HEK293 (cell line): Measurements from ENCODE around the gene CDCP1.

Experiments used
- CTCF ChIA-PET: fragments of 350-600 bp; formaldehyde crosslinking; extraction: SDS; loops from one replicate; lab custom pipeline; 2021; ENCODE audit warnings: antibody characterized with exemption; lab: Yijun Ruan, JAX
- POLR2A ChIA-PET: fragments of 300-600 bp; formaldehyde crosslinking; extraction: SDS; loops from one replicate; lab custom pipeline; 2020; ENCODE audit warnings: antibody characterized with exemption, inconsistent platforms; lab: Yijun Ruan, JAX
- H3K27ac ChIP-seq: fragments of 200-500 bp; sonication (Bioruptor generic); 2 replicates; pipeline ENCODE4 v1.5.1; 2014; ENCODE audit warnings: low read depth, low read length, control low read depth, inconsistent platforms; ENCODE audit errors: extremely low read depth
- H3K36me3 ChIP-seq, 2 experiments: fragments of 200-500 bp in 1 of 2; sonication (Bioruptor generic) in 1 of 2; 1 replicate in 1 of 2; 2 replicates in 1 of 2; pipeline ENCODE4 v1.5.1; 2014 to 2017; ENCODE audit warnings: inconsistent platforms in 2 of 2, low read length in 2 of 2; ENCODE audit not compliant: control insufficient read depth in 2 of 2, insufficient read depth in 1 of 2
- H3K4me1 ChIP-seq: fragments of 200-500 bp; sonication (Bioruptor generic); 2 replicates; pipeline ENCODE4 v1.5.1; 2014; ENCODE audit warnings: mild to moderate bottlenecking, low read length, inconsistent platforms; ENCODE audit not compliant: control insufficient read depth, insufficient read depth
- H3K4me3 ChIP-seq: 2 replicates; pipeline ENCODE4 v1.5.1; 2011; ENCODE audit warnings: low read depth, mild to moderate bottlenecking, control low read depth, low read length, moderate library complexity
- H3K9me3 ChIP-seq: fragments of 200-500 bp; sonication (Bioruptor generic); 2 replicates; pipeline ENCODE4 v1.5.1; 2014; ENCODE audit warnings: low read depth, low read length, inconsistent platforms; ENCODE audit not compliant: control insufficient read depth, insufficient read depth
- EGR2 ChIP-seq: fragments of 450-650 bp; formaldehyde crosslinking; IDR thresholded peaks from 2 replicates; pipeline ENCODE4 v1.5.1; 2016; ENCODE audit warnings: low read depth, missing biosample characterization, missing genetic modification characterization
- GLIS1 ChIP-seq: fragments of 450-650 bp; formaldehyde crosslinking; IDR thresholded peaks from 2 replicates; pipeline ENCODE4 v1.5.1; 2016; ENCODE audit warnings: missing biosample characterization, missing genetic modification characterization
- KLF1 ChIP-seq: fragments of 450-650 bp; formaldehyde crosslinking; IDR thresholded peaks from 2 replicates; pipeline ENCODE4 v1.5.1; 2016; ENCODE audit warnings: missing biosample characterization, missing genetic modification characterization
- KLF8 ChIP-seq: fragments of 450-650 bp; formaldehyde crosslinking; IDR thresholded peaks from 2 replicates; pipeline ENCODE4 v1.5.1; 2016; ENCODE audit warnings: missing biosample characterization, missing genetic modification characterization
- MEIS1 ChIP-seq: sonication (generic); formaldehyde crosslinking; IDR thresholded peaks from 2 replicates; pipeline ENCODE4 v1.8.1; 2022; ENCODE audit warnings: missing genetic modification reagents, mild to moderate bottlenecking, borderline replicate concordance
- MYNN ChIP-seq: fragments of 450-650 bp; formaldehyde crosslinking; IDR thresholded peaks from 2 replicates; pipeline ENCODE4 v1.5.1; 2016; ENCODE audit warnings: missing biosample characterization, missing genetic modification characterization, borderline replicate concordance
- OVOL3 ChIP-seq: fragments of 450-650 bp; formaldehyde crosslinking; IDR thresholded peaks from 2 replicates; pipeline ENCODE4 v1.5.1; 2016; ENCODE audit warnings: missing biosample characterization, missing genetic modification characterization
- PRDM1 ChIP-seq: fragments of 450-650 bp; formaldehyde crosslinking; IDR thresholded peaks from 2 replicates; pipeline ENCODE4; 2016; ENCODE audit warnings: missing biosample characterization, missing genetic modification characterization
- SP2 ChIP-seq: fragments of 450-650 bp; formaldehyde crosslinking; IDR thresholded peaks from 2 replicates; pipeline ENCODE4 v1.5.1; 2016; ENCODE audit warnings: missing biosample characterization, missing genetic modification characterization
- SP3 ChIP-seq: fragments of 450-650 bp; formaldehyde crosslinking; IDR thresholded peaks from 2 replicates; pipeline ENCODE4 v1.5.1; 2016; ENCODE audit warnings: missing biosample characterization, missing genetic modification characterization
- TRIM28 ChIP-seq: IDR thresholded peaks from 2 replicates; pipeline ENCODE4 v1.6.1; 2011; ENCODE audit warnings: low read length, control low read depth, borderline replicate concordance
- YY2 ChIP-seq: fragments of 450-650 bp; formaldehyde crosslinking; IDR thresholded peaks from 2 replicates; pipeline ENCODE4 v1.5.1; 2016; ENCODE audit warnings: missing biosample characterization, missing genetic modification characterization
- ZBTB17 ChIP-seq: fragments of 450-650 bp; formaldehyde crosslinking; IDR thresholded peaks from 2 replicates; pipeline ENCODE4 v1.5.1; 2016; ENCODE audit warnings: missing biosample characterization, missing genetic modification characterization
- ZBTB20 ChIP-seq: fragments of 450-650 bp; formaldehyde crosslinking; IDR thresholded peaks from 2 replicates; pipeline ENCODE4 v1.5.1; 2016; ENCODE audit warnings: missing biosample characterization, missing genetic modification characterization
- ZBTB21 ChIP-seq: fragments of 450-650 bp; formaldehyde crosslinking; IDR thresholded peaks from 2 replicates; pipeline ENCODE4 v1.5.1; 2017; ENCODE audit warnings: missing biosample characterization, missing genetic modification characterization
- ZFHX2 ChIP-seq: fragments of 450-650 bp; formaldehyde crosslinking; conservative IDR thresholded peaks from 2 replicates; pipeline ENCODE4 v1.5.1; 2016; ENCODE audit warnings: missing biosample characterization, missing genetic modification characterization
- ZNF19 ChIP-seq: fragments of 450-650 bp; formaldehyde crosslinking; IDR thresholded peaks from 2 replicates; pipeline ENCODE4; 2016; ENCODE audit warnings: missing biosample characterization, missing genetic modification characterization, low read depth
- ZNF24 ChIP-seq: fragments of 450-650 bp; formaldehyde crosslinking; IDR thresholded peaks from 2 replicates; pipeline ENCODE4 v1.5.1; 2016; ENCODE audit warnings: missing biosample characterization, missing genetic modification characterization
- ZNF311 ChIP-seq: fragments of 450-650 bp; formaldehyde crosslinking; IDR thresholded peaks from 2 replicates; pipeline ENCODE4 v1.5.1; 2017; ENCODE audit warnings: missing biosample characterization, missing genetic modification characterization, borderline replicate concordance
- ZNF324 ChIP-seq: fragments of 450-650 bp; formaldehyde crosslinking; IDR thresholded peaks from 2 replicates; pipeline ENCODE4 v1.5.1; 2016; ENCODE audit warnings: missing biosample characterization, missing genetic modification characterization
- ZNF335 ChIP-seq: fragments of 450-650 bp; formaldehyde crosslinking; conservative IDR thresholded peaks from 2 replicates; pipeline ENCODE4 v1.5.1; 2016; ENCODE audit warnings: missing biosample characterization, missing genetic modification characterization
- ZNF391 ChIP-seq: fragments of 450-650 bp; formaldehyde crosslinking; IDR thresholded peaks from 2 replicates; pipeline ENCODE4 v1.5.1; 2016; ENCODE audit warnings: low read depth, missing biosample characterization, missing genetic modification characterization, borderline replicate concordance
- ZNF394 ChIP-seq: fragments of 450-650 bp; formaldehyde crosslinking; IDR thresholded peaks from 2 replicates; pipeline ENCODE4 v1.5.1; 2016; ENCODE audit warnings: missing biosample characterization, missing genetic modification characterization, mild to moderate bottlenecking, moderate library complexity, borderline replicate concordance
- ZNF501 ChIP-seq: fragments of 450-650 bp; formaldehyde crosslinking; IDR thresholded peaks from 2 replicates; pipeline ENCODE4 v1.5.1; 2016; ENCODE audit warnings: missing biosample characterization, missing genetic modification characterization
- ZNF530 ChIP-seq: fragments of 450-650 bp; formaldehyde crosslinking; IDR thresholded peaks from 2 replicates; pipeline ENCODE4 v1.5.1; 2016; ENCODE audit warnings: low read depth, missing biosample characterization, missing genetic modification characterization
- ZNF544 ChIP-seq: fragments of 450-650 bp; formaldehyde crosslinking; IDR thresholded peaks from 2 replicates; pipeline ENCODE4 v1.5.0; 2017; ENCODE audit warnings: missing biosample characterization, missing genetic modification characterization
- ZNF549 ChIP-seq: fragments of 450-650 bp; IDR thresholded peaks from 2 replicates; pipeline ENCODE4 v1.5.1; 2018; ENCODE audit warnings: missing biosample characterization, missing genetic modification characterization, mild to moderate bottlenecking, inconsistent platforms, moderate library complexity
- ZNF600 ChIP-seq: fragments of 450-650 bp; formaldehyde crosslinking; IDR thresholded peaks from 2 replicates; pipeline ENCODE4 v1.5.1; 2016; ENCODE audit warnings: missing biosample characterization, missing genetic modification characterization
- ZNF624 ChIP-seq: fragments of 450-650 bp; formaldehyde crosslinking; IDR thresholded peaks from 2 replicates; pipeline ENCODE4 v1.5.1; 2017; ENCODE audit warnings: missing biosample characterization, missing genetic modification characterization
- ZNF626 ChIP-seq: fragments of 450-650 bp; sonication (Bioruptor Pico); formaldehyde crosslinking; IDR thresholded peaks from 2 replicates; pipeline ENCODE4 v1.5.1; 2018; ENCODE audit warnings: missing biosample characterization, missing genetic modification characterization, inconsistent platforms
- TF ChIP-seq, protein P1 (sequence below): fragments of 450-650 bp; formaldehyde crosslinking; IDR thresholded peaks from 2 replicates; pipeline ENCODE4 v1.5.1; 2016; ENCODE audit warnings: missing biosample characterization, missing genetic modification characterization
- TF ChIP-seq, protein P2 (sequence below): fragments of 450-650 bp; formaldehyde crosslinking; IDR thresholded peaks from 2 replicates; pipeline ENCODE4 v1.5.1; 2016; ENCODE audit warnings: missing biosample characterization, missing genetic modification characterization
- TF ChIP-seq, protein P3 (sequence below): fragments of 450-650 bp; formaldehyde crosslinking; IDR thresholded peaks from 2 replicates; pipeline ENCODE4 v1.5.1; 2017; ENCODE audit warnings: missing biosample characterization, missing genetic modification characterization
- TF ChIP-seq, protein P4 (sequence below): fragments of 450-650 bp; formaldehyde crosslinking; IDR thresholded peaks from 2 replicates; pipeline ENCODE4 v1.5.1; 2016; ENCODE audit warnings: missing biosample characterization, missing genetic modification characterization

Gene CDCP1

DNA sequence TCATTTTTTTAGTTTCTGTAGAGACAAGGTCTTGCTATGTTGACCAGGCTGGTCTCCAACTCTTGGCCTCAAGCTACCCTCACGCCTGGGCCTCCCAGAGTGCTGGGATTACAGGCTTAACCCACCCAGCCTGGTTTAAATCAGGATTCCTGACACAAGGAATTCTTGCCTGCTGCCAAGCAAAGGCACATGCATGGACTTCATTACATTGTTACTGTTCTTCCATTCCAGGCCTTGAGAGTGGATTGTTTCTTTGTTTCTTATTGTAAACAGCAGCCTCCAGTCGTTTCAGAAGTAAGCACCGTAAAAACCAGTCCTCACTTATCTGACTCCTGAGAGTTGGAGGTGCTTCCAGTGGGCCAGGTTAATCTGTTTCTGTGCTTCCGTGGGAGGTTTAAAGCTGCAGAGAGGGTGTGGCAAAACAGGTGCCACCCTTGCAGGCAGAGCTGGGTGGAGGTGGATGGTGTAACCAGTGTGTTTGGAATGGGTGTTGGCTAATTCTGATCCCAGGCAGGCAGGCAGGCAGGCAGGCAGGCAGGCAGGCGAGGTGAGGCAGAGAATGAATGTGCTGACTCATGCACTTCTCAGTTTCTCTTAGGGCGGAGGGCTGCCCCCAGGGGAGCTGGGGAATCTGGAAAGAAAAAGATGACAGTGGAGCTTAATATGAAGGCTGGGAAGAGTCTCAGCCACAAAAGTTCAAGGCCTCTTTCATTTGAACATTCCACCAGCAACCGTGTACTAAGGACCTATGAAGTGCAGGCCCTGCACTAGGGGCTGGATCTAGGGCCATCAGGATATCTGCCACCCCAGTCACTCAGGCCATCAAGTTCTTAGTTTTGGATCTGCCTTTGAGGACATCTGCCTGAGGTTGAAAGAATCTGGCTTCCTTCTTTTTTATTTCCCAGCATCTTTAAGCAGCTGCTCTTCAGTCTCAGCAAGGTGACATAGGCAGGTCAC, 37.0 kb upstream of the CDCP1 start:
- no peak overlapping the region for H3K4me3 ChIP-seq
- H3K36me3 ChIP-seq: no peaks in the 10 kb centered on the region
- ChIA-PET POLR2A (no interaction called here), CTCF (interaction anchor here (0.6 kb wide), 1 partner anchor 24 kb away, joined by 3 read pairs; no protein-coding TSS in a partner anchor)
- no peak overlapping the region for H3K27ac ChIP-seq
- H3K9me3 ChIP-seq: no peaks in the 10 kb centered on the region
- H3K4me1 ChIP-seq: no peaks in the 10 kb centered on the region
- no peak for TF ChIP-seq ZNF19 (tag by site-specific recombination)
- TF ChIP-seq, protein P1, sequence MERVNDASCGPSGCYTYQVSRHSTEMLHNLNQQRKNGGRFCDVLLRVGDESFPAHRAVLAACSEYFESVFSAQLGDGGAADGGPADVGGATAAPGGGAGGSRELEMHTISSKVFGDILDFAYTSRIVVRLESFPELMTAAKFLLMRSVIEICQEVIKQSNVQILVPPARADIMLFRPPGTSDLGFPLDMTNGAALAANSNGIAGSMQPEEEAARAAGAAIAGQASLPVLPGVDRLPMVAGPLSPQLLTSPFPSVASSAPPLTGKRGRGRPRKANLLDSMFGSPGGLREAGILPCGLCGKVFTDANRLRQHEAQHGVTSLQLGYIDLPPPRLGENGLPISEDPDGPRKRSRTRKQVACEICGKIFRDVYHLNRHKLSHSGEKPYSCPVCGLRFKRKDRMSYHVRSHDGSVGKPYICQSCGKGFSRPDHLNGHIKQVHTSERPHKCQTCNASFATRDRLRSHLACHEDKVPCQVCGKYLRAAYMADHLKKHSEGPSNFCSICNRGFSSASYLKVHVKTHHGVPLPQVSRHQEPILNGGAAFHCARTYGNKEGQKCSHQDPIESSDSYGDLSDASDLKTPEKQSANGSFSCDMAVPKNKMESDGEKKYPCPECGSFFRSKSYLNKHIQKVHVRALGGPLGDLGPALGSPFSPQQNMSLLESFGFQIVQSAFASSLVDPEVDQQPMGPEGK (tag by site-specific recombination): 0 out of 2 replicates have a peak, but pooled peaks have one; percentile 20
- TF ChIP-seq, protein P2, sequence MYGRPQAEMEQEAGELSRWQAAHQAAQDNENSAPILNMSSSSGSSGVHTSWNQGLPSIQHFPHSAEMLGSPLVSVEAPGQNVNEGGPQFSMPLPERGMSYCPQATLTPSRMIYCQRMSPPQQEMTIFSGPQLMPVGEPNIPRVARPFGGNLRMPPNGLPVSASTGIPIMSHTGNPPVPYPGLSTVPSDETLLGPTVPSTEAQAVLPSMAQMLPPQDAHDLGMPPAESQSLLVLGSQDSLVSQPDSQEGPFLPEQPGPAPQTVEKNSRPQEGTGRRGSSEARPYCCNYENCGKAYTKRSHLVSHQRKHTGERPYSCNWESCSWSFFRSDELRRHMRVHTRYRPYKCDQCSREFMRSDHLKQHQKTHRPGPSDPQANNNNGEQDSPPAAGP: peak; percentile 53; the same call in 1 of the 2 replicates
- no peak for TF ChIP-seq KLF8 (tag by site-specific recombination)
- peak; percentile 50; the same call in 1 of the 2 replicates for TF ChIP-seq TRIM28
- TF ChIP-seq, protein P3, sequence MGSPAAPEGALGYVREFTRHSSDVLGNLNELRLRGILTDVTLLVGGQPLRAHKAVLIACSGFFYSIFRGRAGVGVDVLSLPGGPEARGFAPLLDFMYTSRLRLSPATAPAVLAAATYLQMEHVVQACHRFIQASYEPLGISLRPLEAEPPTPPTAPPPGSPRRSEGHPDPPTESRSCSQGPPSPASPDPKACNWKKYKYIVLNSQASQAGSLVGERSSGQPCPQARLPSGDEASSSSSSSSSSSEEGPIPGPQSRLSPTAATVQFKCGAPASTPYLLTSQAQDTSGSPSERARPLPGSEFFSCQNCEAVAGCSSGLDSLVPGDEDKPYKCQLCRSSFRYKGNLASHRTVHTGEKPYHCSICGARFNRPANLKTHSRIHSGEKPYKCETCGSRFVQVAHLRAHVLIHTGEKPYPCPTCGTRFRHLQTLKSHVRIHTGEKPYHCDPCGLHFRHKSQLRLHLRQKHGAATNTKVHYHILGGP (tag by site-specific recombination): no peak
- TF ChIP-seq MEIS1 (CRISPR knock-in tag): no peak
- no peak for TF ChIP-seq ZNF626
- peak; percentile 33; the same call in 1 of the 2 replicates for TF ChIP-seq ZNF324 (tag by site-specific recombination)
- no peak for TF ChIP-seq PRDM1 (tag by site-specific recombination)
- no peak for TF ChIP-seq ZNF391 (tag by site-specific recombination)
- no peak for TF ChIP-seq ZBTB21 (tag by site-specific recombination)
- TF ChIP-seq OVOL3 (tag by site-specific recombination): no peak
- no peak for TF ChIP-seq ZNF530 (tag by site-specific recombination)
- TF ChIP-seq EGR2 (tag by site-specific recombination): peak; percentile 73; the same call in 1 of the 2 replicates
- TF ChIP-seq ZNF549 (tag by site-specific recombination): no peak
- no peak for TF ChIP-seq YY2 (tag by site-specific recombination)
- TF ChIP-seq ZFHX2 (tag by site-specific recombination): peak; percentile 59
- TF ChIP-seq, protein P4, sequence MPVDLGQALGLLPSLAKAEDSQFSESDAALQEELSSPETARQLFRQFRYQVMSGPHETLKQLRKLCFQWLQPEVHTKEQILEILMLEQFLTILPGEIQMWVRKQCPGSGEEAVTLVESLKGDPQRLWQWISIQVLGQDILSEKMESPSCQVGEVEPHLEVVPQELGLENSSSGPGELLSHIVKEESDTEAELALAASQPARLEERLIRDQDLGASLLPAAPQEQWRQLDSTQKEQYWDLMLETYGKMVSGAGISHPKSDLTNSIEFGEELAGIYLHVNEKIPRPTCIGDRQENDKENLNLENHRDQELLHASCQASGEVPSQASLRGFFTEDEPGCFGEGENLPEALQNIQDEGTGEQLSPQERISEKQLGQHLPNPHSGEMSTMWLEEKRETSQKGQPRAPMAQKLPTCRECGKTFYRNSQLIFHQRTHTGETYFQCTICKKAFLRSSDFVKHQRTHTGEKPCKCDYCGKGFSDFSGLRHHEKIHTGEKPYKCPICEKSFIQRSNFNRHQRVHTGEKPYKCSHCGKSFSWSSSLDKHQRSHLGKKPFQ (tag by site-specific recombination): no peak
- TF ChIP-seq ZNF335 (tag by site-specific recombination): peak; percentile 85
- no peak for TF ChIP-seq ZNF501
- TF ChIP-seq ZNF24: no peak
- no peak for TF ChIP-seq SP2 (tag by site-specific recombination)
- no peak for TF ChIP-seq MYNN (tag by site-specific recombination)
- no peak for TF ChIP-seq SP3 (tag by site-specific recombination)
- no peak for TF ChIP-seq ZNF544 (tag by site-specific recombination)
- TF ChIP-seq ZBTB20: peak; percentile 48
- TF ChIP-seq ZNF394 (tag by site-specific recombination): no peak
- TF ChIP-seq ZNF600 (tag by site-specific recombination): peak; percentile 19; the same call in 1 of the 2 replicates
- TF ChIP-seq ZNF624: no peak
- peak; percentile 69 for TF ChIP-seq GLIS1 (tag by site-specific recombination)
- TF ChIP-seq ZNF311: no peak
- peak; percentile 92 for TF ChIP-seq KLF1 (tag by site-specific recombination)
- peak; percentile 61; the same call in 1 of the 2 replicates for TF ChIP-seq ZBTB17 (tag by site-specific recombination)
